Gastrocnemius medialis (tissue), 4 donors: ENCODE measurements around the gene PTPA.

Source experiments
- POLR2A ChIP-seq, 2 donors: fragments of 450-650 bp; IDR thresholded peaks; one replicate each; pipeline ENCODE4 v1.6.1; 2017; ENCODE audit warnings: antibody characterized with exemption in 2 of 2, mild to moderate bottlenecking in 2 of 2, moderate library complexity in 2 of 2
- TF ChIP-seq, protein P1 (sequence below), 5 experiments: fragments of 450-650 bp in 3 of 5; fragments of 200-600 bp in 2 of 5; sonication (generic) in 2 of 5; IDR thresholded peaks in 4 of 5; conservative IDR thresholded peaks in 1 of 5; 1 replicate in 4 of 5; 2 replicates in 1 of 5; pipeline ENCODE4 v1.5.1; 2016 to 2019; ENCODE audit warnings: antibody characterized with exemption in 5 of 5, mild to moderate bottlenecking in 3 of 5, moderate library complexity in 3 of 5

DNA sequence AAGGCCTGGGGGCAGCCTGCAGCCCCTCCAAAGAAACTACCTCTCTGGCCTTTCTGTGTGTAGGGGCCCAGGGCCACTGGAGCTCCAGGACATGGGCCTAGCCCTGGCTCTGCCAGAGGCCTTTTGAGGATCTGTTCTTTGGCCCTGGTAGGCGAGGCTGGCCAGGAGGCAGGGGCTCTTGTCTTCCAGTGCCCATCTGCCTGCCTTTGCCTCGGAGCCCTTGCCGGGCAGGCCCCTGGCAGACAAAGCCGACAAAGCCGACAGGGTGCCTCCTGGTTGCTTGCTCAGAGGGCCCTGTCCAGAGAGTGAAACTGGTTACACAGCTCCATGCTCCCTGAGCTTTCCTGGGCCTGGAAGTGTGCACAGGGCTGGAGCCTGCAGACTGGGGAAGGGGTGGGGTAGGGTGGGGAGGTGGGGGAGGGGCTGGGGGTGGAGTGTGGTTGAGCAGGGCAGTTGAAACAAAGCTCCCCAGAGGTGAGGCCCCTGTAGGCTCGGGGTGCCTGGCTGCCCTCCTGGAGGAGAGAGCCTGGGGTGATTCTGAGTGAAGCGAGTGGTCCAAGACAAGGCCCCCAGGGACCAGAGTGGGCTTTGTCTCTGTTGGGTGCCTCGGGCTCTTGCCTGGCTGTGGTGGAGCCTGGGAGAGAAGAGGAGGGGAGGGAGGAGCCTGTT is 29.3 kb downstream of the PTPA start:
- TF ChIP-seq, protein P1, sequence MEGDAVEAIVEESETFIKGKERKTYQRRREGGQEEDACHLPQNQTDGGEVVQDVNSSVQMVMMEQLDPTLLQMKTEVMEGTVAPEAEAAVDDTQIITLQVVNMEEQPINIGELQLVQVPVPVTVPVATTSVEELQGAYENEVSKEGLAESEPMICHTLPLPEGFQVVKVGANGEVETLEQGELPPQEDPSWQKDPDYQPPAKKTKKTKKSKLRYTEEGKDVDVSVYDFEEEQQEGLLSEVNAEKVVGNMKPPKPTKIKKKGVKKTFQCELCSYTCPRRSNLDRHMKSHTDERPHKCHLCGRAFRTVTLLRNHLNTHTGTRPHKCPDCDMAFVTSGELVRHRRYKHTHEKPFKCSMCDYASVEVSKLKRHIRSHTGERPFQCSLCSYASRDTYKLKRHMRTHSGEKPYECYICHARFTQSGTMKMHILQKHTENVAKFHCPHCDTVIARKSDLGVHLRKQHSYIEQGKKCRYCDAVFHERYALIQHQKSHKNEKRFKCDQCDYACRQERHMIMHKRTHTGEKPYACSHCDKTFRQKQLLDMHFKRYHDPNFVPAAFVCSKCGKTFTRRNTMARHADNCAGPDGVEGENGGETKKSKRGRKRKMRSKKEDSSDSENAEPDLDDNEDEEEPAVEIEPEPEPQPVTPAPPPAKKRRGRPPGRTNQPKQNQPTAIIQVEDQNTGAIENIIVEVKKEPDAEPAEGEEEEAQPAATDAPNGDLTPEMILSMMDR (IDR thresholded peaks at IDR 0.05 in 4 of 5, conservative IDR thresholded peaks at IDR 0.05 in 1 of 5) = no peak
- TF ChIP-seq POLR2A (IDR thresholded peaks at IDR 0.05) = no peak
